ENCODE measurements around the gene ACTRT2.

ACTRT2 gene

DNA sequence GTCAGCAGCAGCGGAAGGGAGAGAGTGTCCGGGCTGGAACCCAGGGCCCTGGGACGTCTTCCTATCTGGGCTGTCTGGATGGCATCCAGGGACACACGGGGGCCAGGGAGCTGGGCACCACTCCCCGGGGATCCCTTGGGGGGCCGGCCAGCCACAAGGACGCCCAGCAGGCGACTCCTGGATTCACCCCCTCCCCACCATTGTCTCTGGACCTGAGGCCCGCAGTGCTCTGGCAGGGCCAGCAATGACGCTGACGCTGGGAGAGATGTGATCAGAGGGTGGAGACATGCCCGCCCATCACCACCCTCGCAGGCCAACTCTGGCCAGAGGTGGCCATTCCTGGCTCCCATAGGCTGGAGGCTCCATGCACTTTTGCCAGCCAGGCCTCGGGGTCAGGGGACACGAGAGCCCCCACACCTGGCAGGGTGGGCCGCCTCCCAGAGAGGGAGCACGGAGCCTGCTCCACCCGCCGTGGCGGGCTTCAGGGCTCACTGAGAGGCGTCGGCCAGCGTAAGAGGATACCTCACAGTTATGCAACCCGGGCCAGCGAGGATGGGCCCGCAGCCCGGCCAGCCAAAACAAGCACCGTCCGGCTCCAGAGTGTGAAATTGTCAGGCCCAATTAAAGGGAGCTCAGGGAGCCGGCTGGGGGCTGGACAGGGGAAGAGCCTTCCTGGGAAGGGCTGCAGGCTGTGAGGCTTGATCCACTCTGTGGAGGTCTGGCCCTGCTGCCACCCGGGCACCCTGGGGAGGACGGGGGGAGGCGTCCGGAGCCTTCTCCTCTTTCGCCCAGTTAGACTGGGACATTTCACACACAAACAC, 10.3 kb downstream of the ACTRT2 start:
- DNase-seq (ENCODE audit: low read depth in 1 of 2, low spot score in 1 of 2), result no peak

DNA sequence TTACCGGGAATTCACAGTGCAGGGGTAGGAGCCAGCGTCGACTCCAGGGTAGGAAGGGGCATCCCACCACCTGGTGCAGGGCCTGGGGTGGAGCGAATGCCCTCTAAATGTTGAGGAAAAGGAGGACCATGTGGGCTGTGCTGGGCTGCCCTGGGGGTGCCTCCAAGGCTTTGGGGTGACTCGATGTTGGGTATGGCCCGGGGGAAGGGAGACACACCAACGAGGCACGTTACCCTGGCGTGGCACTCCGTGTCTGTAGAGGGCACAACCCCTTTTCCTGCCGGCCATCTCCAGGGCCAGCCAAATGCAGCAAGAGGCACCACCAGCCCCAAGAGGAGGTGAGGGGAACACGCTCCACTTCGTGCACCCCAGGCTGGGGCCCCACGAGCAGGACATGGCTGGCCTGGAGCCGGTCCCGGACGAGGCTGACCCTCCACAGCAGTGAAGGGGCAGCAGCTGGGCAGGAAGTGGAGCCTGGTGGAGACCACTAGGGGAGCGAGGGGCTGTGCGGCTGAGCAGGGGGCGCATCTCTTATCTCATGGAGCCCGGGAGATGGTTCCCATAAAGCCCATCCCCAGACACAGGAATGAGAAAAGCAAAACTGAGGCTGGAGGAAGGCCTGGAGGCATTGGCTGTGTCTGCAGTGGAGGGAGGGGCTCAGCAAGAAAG, 11.2 kb downstream of the ACTRT2 start:
- DNase-seq (ENCODE audit: low read depth in 1 of 2, low spot score in 1 of 2), result no peak

DNA sequence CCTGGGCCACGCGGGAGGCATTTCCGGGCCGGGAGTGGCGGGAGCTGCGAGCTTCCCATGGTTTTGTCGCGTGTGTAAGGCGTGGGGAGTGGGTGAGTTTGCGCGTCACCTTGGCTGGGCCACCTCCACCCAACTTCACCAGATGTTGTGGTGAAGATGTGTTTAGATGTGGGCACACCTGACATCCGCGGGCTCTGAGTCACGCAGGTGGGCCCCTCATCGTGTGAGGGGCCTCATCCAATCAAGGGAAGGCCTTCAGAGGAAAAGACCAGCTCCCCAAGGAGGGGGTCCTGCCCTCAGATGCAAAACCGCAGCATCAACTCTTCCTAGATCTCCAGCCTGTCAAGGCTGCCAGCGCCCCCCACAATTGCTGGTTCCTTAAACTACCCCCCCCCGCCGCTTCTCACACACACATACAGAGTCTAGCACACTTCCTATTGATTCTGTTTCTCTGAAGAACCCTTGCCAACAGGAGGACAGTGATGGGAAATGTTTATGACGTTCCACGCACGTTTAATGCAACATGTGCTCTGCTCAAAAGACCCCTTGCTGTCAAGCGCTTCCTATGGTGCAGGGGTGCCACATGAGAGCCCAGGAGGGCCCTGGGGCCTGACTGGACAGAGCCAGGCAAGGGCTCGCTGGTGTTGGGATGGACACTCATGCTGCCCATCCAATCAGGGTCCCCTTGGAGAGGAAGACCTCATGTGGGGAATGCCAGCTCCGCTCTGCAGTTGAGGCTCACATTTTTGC, 11.9 kb downstream of the ACTRT2 start:
- peak in 1 of 2 donors; percentile 22 for DNase-seq (ENCODE audit: low read depth in 1 of 2, low spot score in 1 of 2)

DNA sequence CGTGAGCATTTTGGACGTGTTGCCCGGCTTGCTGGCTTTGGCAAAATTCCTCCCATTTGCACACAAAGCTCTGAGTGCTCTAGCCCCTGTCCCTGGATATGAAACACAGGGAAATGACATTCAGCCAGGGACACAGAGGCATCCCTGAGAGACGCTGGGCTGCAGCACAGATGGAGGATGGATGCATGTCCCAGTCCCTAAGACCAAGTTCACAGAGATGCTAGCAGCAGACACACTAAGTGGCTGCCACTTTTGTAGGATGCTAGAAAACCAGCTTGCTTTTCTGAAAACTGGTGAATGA, 12.5 kb downstream of the ACTRT2 start:
- DNase-seq (ENCODE audit: low read depth in 1 of 2, low spot score in 1 of 2), result no peak

DNA sequence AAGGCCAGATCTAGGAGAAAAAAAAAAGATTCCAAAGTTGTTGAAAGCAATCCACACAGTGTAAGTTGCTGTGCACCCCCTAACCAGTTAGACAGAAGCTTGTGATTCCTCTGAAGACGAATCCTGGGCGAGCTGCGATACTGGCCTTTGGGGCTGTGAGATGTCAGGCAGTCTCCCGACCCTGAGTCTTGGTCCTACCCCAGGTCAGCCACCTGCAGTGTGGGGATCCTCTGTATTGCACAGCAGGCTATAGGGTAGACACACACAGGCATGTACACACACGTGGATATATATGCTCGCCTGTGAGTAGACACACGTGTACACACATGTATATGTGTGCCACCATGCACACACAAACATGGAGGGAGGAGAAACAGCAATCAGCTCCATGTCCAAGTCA, 12.9 kb downstream of the ACTRT2 start:
- DNase-seq (ENCODE audit: low read depth in 1 of 2, low spot score in 1 of 2), result no peak

DNA sequence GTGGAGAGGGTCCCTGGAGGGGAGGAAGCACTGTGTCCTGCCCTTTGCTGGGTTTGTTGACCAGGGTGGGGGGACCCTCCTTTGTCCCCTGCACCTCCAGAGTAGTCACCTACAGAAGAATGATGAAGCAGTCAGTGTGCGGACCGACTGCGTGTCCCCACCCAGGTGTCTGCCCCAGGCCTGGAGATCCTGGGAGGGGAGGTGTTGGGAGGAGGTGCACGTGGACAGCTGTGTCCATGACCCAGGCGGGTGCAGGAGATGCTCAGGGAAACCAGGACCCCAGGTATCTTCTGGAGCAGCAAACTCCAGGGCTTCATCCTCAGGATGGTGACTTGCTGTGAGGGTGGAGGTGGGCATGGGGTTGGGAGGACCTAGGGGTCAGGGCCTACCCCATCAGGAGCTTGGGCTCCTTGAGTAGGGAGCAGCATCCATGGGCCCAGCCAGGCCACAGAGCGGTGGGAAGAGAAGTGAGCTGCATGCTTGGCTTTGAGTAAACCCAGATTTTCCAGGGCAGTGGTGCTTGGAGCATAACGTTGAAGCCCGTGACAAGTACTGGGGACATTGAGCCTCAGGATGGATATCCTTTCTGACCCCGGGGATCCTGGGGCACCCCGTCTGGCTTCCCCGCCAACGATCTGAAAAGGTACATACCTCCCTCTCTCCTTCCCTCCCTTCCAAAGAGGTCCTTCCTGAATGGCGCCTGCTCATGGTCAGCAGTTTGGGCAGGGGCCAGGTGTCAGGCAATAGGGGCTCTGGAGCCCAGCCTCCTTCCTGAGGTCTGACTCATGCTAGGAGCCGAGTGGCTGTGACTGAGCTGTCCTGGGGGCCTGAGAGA, 13.7 kb downstream of the ACTRT2 start:
- no peak for DNase-seq (ENCODE audit: low read depth in 1 of 2, low spot score in 1 of 2)

DNA sequence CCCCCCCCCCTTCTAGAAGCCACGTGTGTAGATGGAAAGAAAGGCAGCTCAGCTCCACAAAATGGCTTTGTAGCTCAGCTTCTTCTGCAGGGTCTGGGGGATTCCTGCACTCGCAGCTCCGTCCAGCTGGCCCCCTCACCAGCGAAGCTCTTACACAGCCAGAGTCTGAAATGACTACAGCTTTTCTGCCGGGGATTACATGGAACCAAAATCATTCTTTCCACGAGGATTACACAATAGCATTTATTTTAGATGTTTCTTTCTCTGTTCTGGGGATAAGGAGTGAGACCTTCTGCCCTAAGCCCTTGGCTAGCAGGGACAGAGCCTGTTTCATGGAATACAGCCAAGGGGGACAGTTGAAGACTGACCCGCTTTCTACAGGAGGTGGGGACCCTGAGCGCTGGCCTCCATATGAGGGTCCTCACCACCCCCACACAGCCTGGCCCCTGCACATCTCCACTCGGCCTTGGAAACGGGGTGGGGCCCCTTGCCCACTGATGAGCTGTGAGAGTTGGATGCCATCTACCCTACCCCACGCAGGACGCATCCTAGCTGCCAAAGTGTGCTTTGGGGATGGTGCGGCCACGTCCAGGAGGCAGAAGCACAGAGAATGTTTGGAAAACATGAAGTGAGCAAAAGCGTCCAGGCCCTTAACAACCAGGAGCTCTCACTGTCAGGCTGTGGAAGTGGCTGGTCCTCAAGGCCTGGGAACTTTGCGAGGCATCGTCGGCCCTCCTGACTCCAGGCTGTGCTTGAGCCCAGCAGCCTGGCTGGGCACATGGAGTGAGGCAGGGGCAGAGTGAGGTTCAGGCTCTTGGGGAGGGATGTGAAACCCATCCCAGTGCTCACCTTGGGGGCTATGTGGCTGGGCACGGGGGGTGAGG, 14.5 kb downstream of the ACTRT2 start:
- DNase-seq (ENCODE audit: low read depth in 1 of 2, low spot score in 1 of 2), result no peak

DNA sequence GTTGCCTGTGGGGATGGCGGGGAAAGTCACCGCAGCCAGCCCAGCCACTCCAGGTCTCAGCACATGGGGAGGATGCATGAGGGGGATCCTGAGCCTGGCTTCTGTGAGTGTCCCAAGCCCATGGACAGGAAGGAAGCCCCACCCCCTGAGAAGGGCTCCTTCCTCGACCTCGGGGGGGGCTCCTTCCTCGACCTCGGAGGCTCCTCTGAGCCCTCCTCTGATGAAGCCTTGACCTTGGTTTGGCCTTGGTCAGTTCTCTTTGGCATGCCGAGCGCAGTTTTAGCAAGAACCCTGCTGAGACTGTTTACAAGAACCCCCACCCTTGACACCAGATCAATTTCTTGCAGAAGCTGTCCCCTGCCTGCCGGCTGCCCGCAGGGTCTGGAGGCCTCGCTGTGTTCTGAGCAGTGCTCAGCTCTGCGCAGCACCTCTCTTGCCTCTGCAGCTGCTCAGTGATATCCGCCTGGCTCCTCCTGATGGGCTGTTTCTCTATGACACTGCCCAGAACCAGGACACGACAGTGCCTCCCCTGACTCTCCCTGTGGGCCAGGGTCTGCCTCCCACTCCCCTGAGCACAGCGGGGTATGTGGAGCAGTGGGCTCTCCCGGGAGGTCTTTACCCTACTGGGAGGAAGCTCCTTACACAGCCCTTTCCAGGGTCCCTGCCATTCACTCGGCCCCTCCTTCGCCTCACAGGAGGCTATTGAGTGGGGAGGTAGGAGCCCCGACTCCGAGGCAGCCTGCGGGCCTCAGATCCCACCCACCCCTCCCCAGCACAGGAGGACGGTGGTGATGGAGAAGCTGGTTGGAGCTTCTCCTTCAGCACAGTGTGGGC, 15.4 kb downstream of the ACTRT2 start:
- DNase-seq (ENCODE audit: low read depth in 1 of 2, low spot score in 1 of 2), result no peak

DNA sequence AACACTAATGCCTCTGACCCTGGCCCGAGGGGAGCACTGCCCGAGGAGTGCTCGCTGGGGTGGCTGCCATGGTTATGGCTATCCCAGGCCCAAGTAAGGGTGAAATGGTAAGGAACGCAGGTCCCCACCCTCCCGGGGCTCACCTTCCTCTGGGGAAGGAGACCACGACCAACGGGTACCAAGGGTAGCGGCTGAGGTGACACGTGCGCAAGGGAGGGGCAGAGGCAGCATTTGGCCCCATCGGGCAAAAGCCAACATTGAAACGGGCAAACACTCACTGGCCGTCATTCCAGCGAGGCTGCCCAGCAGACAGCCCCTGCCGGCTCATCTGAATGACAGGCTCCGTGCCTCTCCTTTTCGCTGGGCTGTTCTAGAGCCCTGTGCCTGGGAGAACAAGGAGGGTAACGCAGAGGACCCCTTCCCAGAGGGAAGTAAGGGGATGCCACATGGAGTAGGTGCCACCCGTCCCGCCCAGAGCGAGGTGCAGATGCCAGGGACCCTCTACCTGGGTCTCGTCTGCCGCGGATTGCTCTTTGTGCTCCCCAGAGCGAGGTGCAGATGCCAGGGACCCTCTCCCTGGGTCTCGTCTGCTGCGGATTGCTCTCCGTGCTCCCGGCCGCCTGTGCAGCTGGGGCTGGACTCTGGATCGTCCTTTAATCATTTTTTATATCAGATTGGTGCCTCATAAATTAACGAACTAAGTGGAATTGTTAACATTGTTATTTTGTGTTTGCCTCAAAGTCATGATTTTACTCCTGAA, 16.2 kb downstream of the ACTRT2 start:
- DNase-seq (ENCODE audit: low read depth in 1 of 2, low spot score in 1 of 2), result no peak

DNA sequence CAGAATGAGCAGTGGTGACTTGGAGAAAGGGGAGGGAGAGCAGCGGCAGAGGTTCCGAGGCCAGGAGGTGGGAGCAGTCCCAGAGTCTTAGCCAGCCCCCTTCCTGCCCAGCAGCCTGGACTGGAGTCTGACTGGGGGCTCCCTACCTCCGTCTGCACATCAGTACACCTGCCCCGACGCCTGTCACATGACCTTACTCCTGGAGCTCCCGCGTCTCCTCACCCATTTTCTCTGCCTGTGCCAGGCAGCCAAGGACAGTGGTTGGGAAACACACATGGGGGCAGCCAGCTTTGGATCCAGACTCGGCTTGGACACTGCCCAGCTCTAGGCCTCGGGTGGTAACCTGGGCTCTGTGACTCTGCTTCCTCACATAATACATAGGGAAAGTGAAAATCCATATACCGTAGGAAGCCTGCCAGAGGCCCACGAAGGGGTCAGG, 16.9 kb downstream of the ACTRT2 start:
- no peak for DNase-seq (ENCODE audit: low read depth in 1 of 2, low spot score in 1 of 2)

DNA sequence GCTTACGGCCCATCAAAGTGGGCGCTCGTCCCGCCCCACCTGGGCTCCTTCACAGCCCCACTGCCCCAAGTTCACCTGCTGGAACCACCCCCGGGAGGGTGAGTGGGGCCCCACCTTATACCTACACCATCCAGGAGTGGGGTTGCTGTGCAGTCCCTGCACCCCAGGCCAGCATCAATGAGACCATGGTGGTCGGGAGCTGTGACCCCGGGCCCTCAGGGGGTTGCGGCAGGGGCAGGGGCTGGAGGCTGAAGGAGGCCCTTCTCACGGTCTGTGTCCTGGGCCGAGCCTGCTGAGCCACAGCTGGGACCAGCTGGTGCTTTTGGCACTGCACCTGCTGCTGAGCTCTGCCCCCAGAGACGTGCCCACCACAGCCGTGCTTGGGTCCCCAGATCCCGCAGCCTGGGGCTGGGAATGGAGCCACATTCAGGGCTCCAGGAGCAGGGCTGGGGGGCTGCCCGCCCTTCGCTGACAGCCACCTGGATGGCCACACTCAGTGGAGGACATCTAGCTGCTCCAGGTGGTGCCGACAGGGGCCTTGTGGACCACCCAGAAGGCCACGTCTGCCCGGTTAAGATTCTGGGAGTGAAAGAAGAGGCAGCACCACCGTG, 17.4 kb downstream of the ACTRT2 start:
- no peak for DNase-seq (ENCODE audit: low read depth in 1 of 2, low spot score in 1 of 2)

DNA sequence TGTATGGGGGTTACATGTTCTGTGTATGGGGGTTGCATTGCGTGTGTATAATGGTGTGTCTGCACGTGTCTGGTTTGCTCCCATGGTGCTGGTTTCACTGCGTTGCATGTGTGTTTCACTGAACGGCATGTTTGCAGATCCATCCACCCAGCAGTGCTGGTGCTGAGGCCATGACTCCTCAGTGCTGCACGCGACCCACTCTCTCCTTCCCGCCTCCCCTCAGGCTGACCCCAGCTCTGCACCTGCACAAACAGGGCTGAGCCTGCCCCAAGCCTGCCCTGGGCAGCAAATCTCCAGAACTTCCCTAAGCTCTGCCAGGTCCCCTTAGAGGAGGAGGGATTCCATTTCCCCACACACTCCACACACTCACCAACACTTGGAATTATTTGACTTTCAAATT, 18.7 kb downstream of the ACTRT2 start:
- DNase-seq (ENCODE audit: low read depth in 1 of 2, low spot score in 1 of 2), result no peak

DNA sequence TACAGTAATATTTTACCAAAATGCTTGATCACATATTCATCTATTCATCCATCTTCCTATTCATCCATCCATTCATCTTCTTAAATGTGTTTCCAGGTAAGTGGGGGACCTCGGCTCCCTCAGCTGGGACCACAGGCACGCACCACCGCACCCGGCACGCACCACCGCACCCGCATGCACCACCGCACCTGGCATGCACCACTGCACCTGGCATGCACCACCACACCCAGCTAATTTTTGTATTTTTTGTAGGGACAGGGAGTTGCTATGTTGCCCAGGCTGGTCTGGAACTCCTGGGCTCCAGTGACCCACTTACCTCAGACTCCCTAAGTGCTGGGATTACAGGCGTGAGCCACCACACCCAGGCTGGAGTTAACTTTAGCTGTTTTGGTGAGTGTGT, 21.2 kb downstream of the ACTRT2 start:
- DNase-seq (ENCODE audit: low read depth in 1 of 2, low spot score in 1 of 2), result no peak

DNA sequence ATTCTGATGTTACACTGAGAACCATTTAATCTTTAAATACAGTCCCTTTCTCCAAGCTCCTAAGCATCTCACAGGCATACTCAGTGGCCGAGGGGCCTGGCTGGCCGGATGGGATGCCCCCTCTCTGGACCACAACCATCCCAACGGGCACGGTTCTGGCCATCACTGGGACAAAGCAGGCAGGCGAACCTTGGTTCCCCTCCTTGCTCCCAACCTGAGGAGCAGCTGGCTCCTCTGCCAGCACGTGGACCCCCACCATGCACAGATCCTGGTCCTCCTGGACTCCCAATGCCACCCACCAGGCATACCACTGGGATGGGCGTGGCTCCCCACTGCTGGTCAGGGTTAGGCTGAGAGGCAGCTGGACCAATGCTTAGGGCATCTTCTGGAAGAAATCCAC, 27.9 kb downstream of the ACTRT2 start:
- DNase-seq (ENCODE audit: low read depth in 1 of 2, low spot score in 1 of 2), result no peak

DNA sequence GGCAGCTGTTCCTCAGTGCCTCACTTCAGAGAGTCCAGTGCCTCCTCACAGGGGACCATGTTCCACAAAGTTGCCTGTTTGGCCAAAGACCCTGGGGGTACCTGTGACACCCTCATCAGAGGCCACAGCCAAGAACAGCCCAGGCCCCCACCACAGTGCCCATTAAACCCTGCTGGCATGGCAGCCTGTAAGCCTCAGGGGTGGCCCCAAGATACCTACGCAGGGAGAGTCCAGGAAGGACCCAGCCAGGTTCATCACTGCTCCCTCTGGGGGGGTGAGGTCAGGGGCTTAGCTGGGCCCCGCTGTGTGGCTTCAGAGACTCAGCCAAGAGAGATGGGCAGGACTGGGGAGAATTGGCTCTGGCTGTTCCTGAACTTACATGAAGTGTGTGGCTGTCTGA, 28.6 kb downstream of the ACTRT2 start:
- no peak for DNase-seq (ENCODE audit: low read depth in 1 of 2, low spot score in 1 of 2)

DNA sequence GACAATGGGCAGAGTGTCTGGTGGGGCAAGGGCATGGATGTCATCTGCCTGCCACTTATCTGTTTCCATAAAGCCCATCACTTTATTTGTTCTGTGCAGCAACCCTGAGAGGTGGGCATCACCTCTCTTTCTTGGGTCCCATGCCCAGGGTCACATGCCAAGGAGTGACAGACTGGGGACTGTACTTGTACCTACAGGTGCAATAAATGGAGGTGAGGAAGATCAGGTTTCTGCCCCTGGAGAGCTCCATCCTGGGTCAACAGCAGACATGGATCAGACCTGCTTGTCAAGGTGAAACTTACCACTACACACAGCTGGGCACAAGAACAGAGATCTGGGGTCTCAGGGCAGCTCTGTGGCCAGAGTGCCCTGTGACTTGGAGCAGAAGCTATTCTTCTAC, 29.3 kb downstream of the ACTRT2 start:
- no peak for DNase-seq (ENCODE audit: low read depth in 1 of 2, low spot score in 1 of 2)

DNA sequence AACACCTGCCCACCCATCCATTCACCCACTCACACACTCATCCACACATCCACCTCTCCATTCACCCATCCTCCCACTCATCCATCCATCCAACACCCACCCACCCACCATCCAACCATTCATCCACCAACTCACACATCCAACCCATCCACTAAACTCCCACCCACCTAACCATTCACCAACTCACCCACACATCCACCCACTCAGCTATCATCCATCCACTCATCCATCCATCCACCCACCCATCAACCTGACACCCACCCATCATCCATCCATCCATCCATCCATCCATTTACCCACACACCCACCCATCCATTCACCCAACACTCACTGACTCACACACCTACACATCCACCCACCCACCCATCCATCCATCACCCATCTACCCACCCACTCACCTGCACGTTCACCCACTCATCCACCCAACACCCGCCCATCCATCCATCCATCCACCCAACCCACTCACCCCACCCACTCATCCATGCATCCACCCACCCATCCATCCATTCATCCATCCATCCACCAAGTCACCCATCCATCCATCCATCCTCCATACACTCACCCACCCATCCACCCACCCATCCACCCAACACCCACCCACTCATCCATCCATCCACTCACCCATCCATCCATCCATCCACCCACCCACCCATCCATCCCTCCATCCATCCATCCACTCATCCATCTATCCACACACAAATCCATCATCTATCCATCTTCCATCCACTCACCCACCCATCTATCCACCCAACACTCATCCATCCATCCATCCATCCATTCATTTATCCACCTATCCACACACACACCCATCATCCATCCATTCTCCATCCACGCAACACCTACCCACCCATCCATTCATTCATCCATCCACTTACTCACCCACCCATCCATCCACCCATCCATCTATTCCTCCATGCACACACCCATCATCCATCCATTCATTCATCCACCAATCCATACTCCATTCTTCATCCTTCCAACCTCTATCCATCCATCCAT, 30.3 kb downstream of the ACTRT2 start:
- DNase-seq (ENCODE audit: low read depth in 1 of 2, low spot score in 1 of 2), result no peak

Data from activated T-helper 1 cell treated with anti-CD3 and anti-CD28 coated beads, Interleukin-2, amount 50 U/mL, for 16 hours (primary cell).